Measurements from ENCODE around the gene CYP2W1.

- no peak for TF ChIP-seq POLR2A (IDR thresholded peaks at IDR 0.05)
- no peak for TF ChIP-seq CTCF (IDR thresholded peaks at IDR 0.05 in 4 of 5, conservative IDR thresholded peaks at IDR 0.05 in 1 of 5)
Observed at GRCh38 chr7:994592-995308, 11.8 kb downstream of the CYP2W1 start.

Data from gastrocnemius medialis (tissue), 4 donors.